GM19193 (cell line): ENCODE measurements around the gene ABITRAM.
A peak's percentile ranks its signal among the peaks of the same experiment; 100 is the strongest.

Experiments
- POLR2A ChIP-seq: IDR thresholded peaks from 4 replicates; pipeline ENCODE4 v1.6.1; 2011; ENCODE audit not compliant: insufficient read depth, insufficient read length; ENCODE audit errors: extremely low read depth

The ABITRAM gene

GRCh38 chr9:108919517-108919916 is 14.7 kb upstream of the ABITRAM start:
- TF ChIP-seq POLR2A, result no peak

- TF ChIP-seq POLR2A, result no peak
Measured at GRCh38 chr9:108921200-108921599, 13.0 kb upstream of the ABITRAM start.

- no peak for TF ChIP-seq POLR2A
Measured at GRCh38 chr9:108924466-108924865, 9.7 kb upstream of the ABITRAM start.

GRCh38 chr9:108928386-108928785 is 5.8 kb upstream of the ABITRAM start:
- TF ChIP-seq POLR2A, result no peak

- TF ChIP-seq POLR2A, result no peak
Measured at GRCh38 chr9:108933231-108933717, 926 bp upstream of the ABITRAM start.

GRCh38 chr9:108933718-108934322 is 380 bp upstream of the ABITRAM start, which contains the start of gene ELP1:
Gene ELP1 (minus strand): TSS chr9:108934124. CDS start chr9:108931146, 2,978 bp downstream.
- peak; percentile 70 for TF ChIP-seq POLR2A

GRCh38 chr9:108937561-108938305 is 3.5 kb downstream of the ABITRAM start:
- no peak for TF ChIP-seq POLR2A

GRCh38 chr9:108939975-108940374 is 5.8 kb downstream of the ABITRAM start:
- TF ChIP-seq POLR2A, result no peak

GRCh38 chr9:108950168-108950567 is 16.0 kb downstream of the ABITRAM start:
- TF ChIP-seq POLR2A, result no peak

GRCh38 chr9:108951578-108951977 is 17.4 kb downstream of the ABITRAM start:
- TF ChIP-seq POLR2A, result no peak

- TF ChIP-seq POLR2A, result no peak
Measured at GRCh38 chr9:108953983-108954574, 19.9 kb downstream of the ABITRAM start.

GRCh38 chr9:108956022-108956630 is 21.9 kb downstream of the ABITRAM start:
- no peak for TF ChIP-seq POLR2A

GRCh38 chr9:108956631-108957026 is 22.4 kb downstream of the ABITRAM start:
- no peak for TF ChIP-seq POLR2A

- TF ChIP-seq POLR2A, result no peak
Measured at GRCh38 chr9:108960331-108960730, 26.1 kb downstream of the ABITRAM start.

- no peak for TF ChIP-seq POLR2A
Measured at GRCh38 chr9:108961151-108961550, 27.0 kb downstream of the ABITRAM start.
